Colonic mucosa (tissue), 4 donors: ENCODE data around the gene CACNA2D1. TPM values are rescaled to one million over a fixed set of nuclear protein-coding genes. Genes with fewer than 3 reads are reported as not detected.

ENCODE experiments used
- DNase-seq: peaks from one replicate; pipeline ENCODE4 v3.0.0-alpha.2; 2020
- H3K27ac ChIP-seq: fragments of 200-600 bp; one replicate; pipeline ENCODE4 v1.8.0; 2021
- H3K27me3 ChIP-seq: fragments of 200-600 bp; one replicate; pipeline ENCODE4 v1.8.0; 2021
- H3K36me3 ChIP-seq: fragments of 200-600 bp; one replicate; pipeline ENCODE4 v1.8.0; 2021
- H3K4me1 ChIP-seq: fragments of 200-600 bp; one replicate; pipeline ENCODE4 v1.8.0; 2021; ENCODE audit warnings: mild to moderate bottlenecking
- H3K4me3 ChIP-seq: fragments of 200-600 bp; one replicate; pipeline ENCODE4 v1.8.0; 2021
- H3K9ac ChIP-seq, 2 donors: one replicate each; pipeline ENCODE4 v1.7.0; 2013; ENCODE audit warnings: control low read depth in 2 of 2, low read depth in 2 of 2, low read length in 2 of 2
- H3K9me3 ChIP-seq: fragments of 200-600 bp; one replicate; pipeline ENCODE4 v1.8.0; 2021
- CTCF ChIP-seq: fragments of 200-600 bp; IDR thresholded peaks from one replicate; pipeline ENCODE4 v1.8.0; 2022; ENCODE audit warnings: antibody characterized with exemption, mild to moderate bottlenecking
- intact Hi-C: fragments of 100-400 bp; cut with DNase I; formaldehyde crosslinking; loops from one replicate; pipeline ENCODE4 v1.14.1; 2022
- total RNA-seq, 2 donors: library from RNA; stranded (reverse); fragmentation: NEBNext Ultra II Directional in 1 of 2; extraction: Animal tissue kit (Norgen Biotek cat#: 25700) in 1 of 2; gene quantifications; one replicate each; pipeline ENCODE4 v1.2.1, GENCODE V29; 2021
- donor health status: healthy.
- donor health status: DM: no; HTN: no; CAD: no.
- donor health status: DM: no; HTN: no; CAD: no.

The CACNA2D1 gene
- total RNA-seq, 2 donors from 2014 or later, result 1.4 to 9.3 TPM

- no peak for DNase-seq
- H3K4me3 ChIP-seq, result no peak overlapping the region
- H3K36me3 ChIP-seq, result no peaks in the 10 kb centered on the region
- no peaks in the 10 kb centered on the region for H3K27me3 ChIP-seq
- TF ChIP-seq CTCF, result no peak
- no peak overlapping the region for H3K9ac ChIP-seq
- H3K4me1 ChIP-seq, result no peaks in the 10 kb centered on the region
- H3K27ac ChIP-seq, result no peak overlapping the region
- H3K9me3 ChIP-seq, result no peaks in the 10 kb centered on the region
- intact Hi-C loops, result no loop called here
Observed at GRCh38 chr7:82194016-82194643, 249.4 kb downstream of the CACNA2D1 start.

DNA sequence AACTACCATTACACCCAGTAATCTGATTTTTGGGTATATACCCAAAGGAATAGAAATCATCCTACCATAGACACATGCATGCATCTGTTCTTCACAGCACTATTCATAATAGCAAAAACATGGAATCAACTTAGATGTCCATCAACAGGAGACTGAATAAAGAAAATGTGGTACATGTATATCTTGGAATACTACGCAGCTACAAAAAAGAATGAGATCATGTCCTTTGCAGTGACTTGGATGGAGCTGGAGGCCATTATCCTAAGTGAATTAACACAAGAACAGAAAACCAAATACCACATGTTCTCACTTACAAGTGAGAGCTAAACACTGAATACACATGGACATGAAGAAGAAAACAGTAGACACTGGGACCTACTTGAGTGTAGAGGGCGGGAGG, 254.9 kb downstream of the CACNA2D1 start:
- Histone ChIP-seq H3K9me3 (no peaks in the 10 kb centered on the region), H3K4me3 (no peak overlapping the region), H3K36me3 (no peaks in the 10 kb centered on the region), H3K4me1 (no peaks in the 10 kb centered on the region), H3K27me3 (no peaks in the 10 kb centered on the region), H3K9ac (no peak overlapping the region), H3K27ac (no peak overlapping the region)
- TF ChIP-seq CTCF, result no peak
- DNase-seq, result no peak
- intact Hi-C loops, result no loop called here

- no peak for TF ChIP-seq CTCF
Observed at GRCh38 chr7:82185443-82185842, 258.1 kb downstream of the CACNA2D1 start.

DNA sequence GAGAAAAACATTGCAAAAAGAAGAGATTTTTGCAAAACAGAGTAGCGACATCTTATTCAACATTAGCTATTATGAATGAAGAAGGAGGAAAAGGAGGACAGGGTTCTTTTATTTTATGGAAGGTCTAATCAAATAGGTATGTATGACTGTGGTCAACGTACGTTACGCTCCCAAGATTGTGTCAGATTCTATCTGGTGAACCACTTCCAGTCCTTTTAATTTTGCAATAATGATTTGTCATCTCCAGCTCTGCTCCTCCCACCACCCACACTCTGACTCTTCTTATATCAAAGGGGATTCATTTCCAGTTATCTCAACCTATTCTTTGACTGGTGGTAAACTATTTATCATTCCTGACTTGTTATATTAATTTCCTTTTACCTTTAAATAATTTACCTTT, 259.9 kb downstream of the CACNA2D1 start:
- TF ChIP-seq CTCF, result no peak
- H3K36me3 ChIP-seq, result no peaks in the 10 kb centered on the region
- no peak for DNase-seq
- no peaks in the 10 kb centered on the region for H3K9me3 ChIP-seq
- no peak overlapping the region for H3K9ac ChIP-seq
- no peak overlapping the region for H3K27ac ChIP-seq
- intact Hi-C loops, result no loop called here
- no peaks in the 10 kb centered on the region for H3K4me1 ChIP-seq
- H3K27me3 ChIP-seq, result no peaks in the 10 kb centered on the region
- H3K4me3 ChIP-seq, result no peak overlapping the region

More at GRCh38 chr7:82185443-82185842, 258.1 kb downstream of the CACNA2D1 start:
- H3K9ac ChIP-seq, result no peak overlapping the region
- H3K4me3 ChIP-seq, result no peak overlapping the region
- no peaks in the 10 kb centered on the region for H3K27me3 ChIP-seq
- no peaks in the 10 kb centered on the region for H3K4me1 ChIP-seq
- H3K27ac ChIP-seq, result no peak overlapping the region
- intact Hi-C loops, result no loop called here
- H3K9me3 ChIP-seq, result no peaks in the 10 kb centered on the region
- DNase-seq, result no peak
- H3K36me3 ChIP-seq, result no peaks in the 10 kb centered on the region

- H3K27me3 ChIP-seq, result no peaks in the 10 kb centered on the region
- no peak overlapping the region for H3K9ac ChIP-seq
- intact Hi-C loops, result no loop called here
- no peaks in the 10 kb centered on the region for H3K4me1 ChIP-seq
- TF ChIP-seq CTCF, result no peak
- no peaks in the 10 kb centered on the region for H3K36me3 ChIP-seq
- H3K9me3 ChIP-seq, result no peaks in the 10 kb centered on the region
- DNase-seq, result no peak
- no peak overlapping the region for H3K4me3 ChIP-seq
- H3K27ac ChIP-seq, result no peak overlapping the region
Observed at GRCh38 chr7:82179311-82179710, 264.3 kb downstream of the CACNA2D1 start.
